Measurements from ENCODE around the gene BST1. TPM values are rescaled to one million over a fixed set of nuclear protein-coding genes. Genes with fewer than 3 reads are reported as not detected.

BST1 gene
- total and polyA plus RNA-seq, 10 of the 15 experiments (the other 5 are each of a cell fraction or from before 2014, with no cell fraction given) = 0.04 to 0.42 (median 0.11) TPM; not detected in 1

GRCh38 chr4:15711762-15712161, 8.9 kb downstream of the BST1 start (continued):
- TF ChIP-seq CEBPZ (IDR thresholded peaks at IDR 0.05; ENCODE audit: low read depth, low read length) (no peak), ESRRA (IDR thresholded peaks at IDR 0.05; ENCODE audit: low read length) (no peak), SREBF2 (IDR thresholded peaks at IDR 0.05; ENCODE audit: low read length) (no peak), SMAD1 (IDR thresholded peaks at IDR 0.05; ENCODE audit: low read depth, partially characterized antibody) (no peak), SUPT20H (IDR thresholded peaks at IDR 0.05; ENCODE audit: borderline replicate concordance, control insufficient read depth, low read depth, low read length) (no peak), KAT2A (conservative IDR thresholded peaks at IDR 0.05; ENCODE audit: control insufficient read depth, low read depth, low read length) (no peak), IRF3 (IDR thresholded peaks at IDR 0.05) (no peak), ZNF274 (IDR thresholded peaks at IDR 0.05; ENCODE audit: insufficient read depth, insufficient read length) (no peak), PAX8 (IDR thresholded peaks at IDR 0.05) (no peak)

GRCh38 chr4:15712214-15712613, 9.3 kb downstream of the BST1 start:
- no peak overlapping the region for H3K4me3 ChIP-seq
- no peaks in the 10 kb centered on the region for H3K9me3 ChIP-seq (replicated peaks; ENCODE audit: control insufficient read depth, insufficient read depth, low read length)
- H2AFZ ChIP-seq (ENCODE audit: control insufficient read depth, low read depth, low read length) = no peak overlapping the region
- no peaks in the 10 kb centered on the region for H3K79me2 ChIP-seq (ENCODE audit: control insufficient read depth, insufficient read depth, low read length)
- CTCF ChIA-PET = interaction anchor here (0.6 to 1.2 kb wide), 3 partner anchors 17 to 171 kb away, joined by 3 to 4 read pairs (median 3); no protein-coding TSS in a partner anchor
- no peaks in the 10 kb centered on the region for H3K27me3 ChIP-seq (replicated peaks in 1 of 2; ENCODE audit: control insufficient read depth in 2 of 2, insufficient read depth in 2 of 2, low read length in 1 of 2)
- H4K20me1 ChIP-seq (ENCODE audit: control insufficient read depth, insufficient read depth) = no peaks in the 10 kb centered on the region
- RAD21 ChIA-PET (ENCODE audit: unreplicated experiment) = interaction anchor here (1.0 kb wide), 1 partner anchor 170 kb away, joined by 3 read pairs; no protein-coding TSS in a partner anchor
- SMC1A ChIA-PET (ENCODE audit: uncharacterized antibody, unreplicated experiment) = no interaction called here
- FAIRE-seq (no peak), DNase-seq (ENCODE audit: low read depth, low spot score) (no peak), ATAC-seq (no peak)
- 86% methylated on average over 1 of the region's 1 CpG for WGBS (ENCODE audit: insufficient coverage, insufficient replicate concordance, low lambda C conversion rate, missing lambda C conversion rate)
- no peaks in the 10 kb centered on the region for H3K4me1 ChIP-seq (ENCODE audit: control insufficient read depth, insufficient read depth, low read length)
- H3K36me3 ChIP-seq (ENCODE audit: control insufficient read depth in 2 of 2, insufficient read depth in 2 of 2, low read length in 1 of 2) = no peaks in the 10 kb centered on the region
- POLR2A ChIA-PET = no interaction called here
- BruUV-seq (replicated peaks) = no TSS peak
- no peak overlapping the region for H3K9ac ChIP-seq (ENCODE audit: control insufficient read depth, insufficient read depth, low read length)
- intact Hi-C loops (cut with micrococcal nuclease; ENCODE audit: unreplicated experiment) (loop anchor here (10.0 kb wide), 1 partner anchor 477 kb away; no protein-coding TSS in a partner anchor), in situ Hi-C loops (cut with MboI) (no loop called here)
- no peak overlapping the region for H3K27ac ChIP-seq (ENCODE audit: control insufficient read depth, insufficient read depth)
- H3K4me2 ChIP-seq (ENCODE audit: control insufficient read depth, insufficient read depth) = no peak overlapping the region
- no peak for TF ChIP-seq RELA (IDR thresholded peaks at IDR 0.05; ENCODE audit: borderline replicate concordance, partially characterized antibody)
- no peak for TF ChIP-seq JUNB (IDR thresholded peaks at IDR 0.05)
- TF ChIP-seq USF1 (IDR thresholded peaks at IDR 0.05; ENCODE audit: borderline replicate concordance, extremely low read length, insufficient read depth, low read depth, low read length) = no peak
- no peak for TF ChIP-seq PBX3 (IDR thresholded peaks at IDR 0.05; ENCODE audit: insufficient replicate concordance, low read depth, low read length)
- no peak for TF ChIP-seq ZNF217 (IDR thresholded peaks at IDR 0.05)
- TF ChIP-seq ATF2 (IDR thresholded peaks at IDR 0.05; ENCODE audit: low read length) = no peak
- TF ChIP-seq CHD4 (IDR thresholded peaks at IDR 0.05) = no peak
